GM06990 (cell line): ENCODE measurements around the gene PLEKHJ1.

Experiments
- DNase-seq: peaks from one replicate; pipeline ENCODE4 v3.0.0-alpha.2; 2011; ENCODE audit not compliant: insufficient read length; ENCODE audit errors: extremely low read depth
- H3K27me3 ChIP-seq: replicated peaks from 2 replicates; pipeline ENCODE4 v1.6.0; 2011; ENCODE audit warnings: low read length; ENCODE audit not compliant: control insufficient read depth, insufficient read depth
- H3K36me3 ChIP-seq: 2 replicates; pipeline ENCODE4 v1.5.1; 2011; ENCODE audit warnings: low read length; ENCODE audit not compliant: control insufficient read depth, insufficient read depth
- H3K4me3 ChIP-seq: replicated peaks from 2 replicates; pipeline ENCODE4 v1.5.1; 2011; ENCODE audit warnings: low read depth, mild to moderate bottlenecking, control low read depth, low read length
- CTCF ChIP-seq: IDR thresholded peaks from 2 replicates; pipeline ENCODE4 v1.5.1; 2011; ENCODE audit warnings: low read length, control low read depth, mild to moderate bottlenecking, inconsistent platforms; ENCODE audit not compliant: insufficient read depth, poor library complexity, severe bottlenecking

The PLEKHJ1 gene

GRCh38 chr19:2274931-2275535 is 38.9 kb upstream of the PLEKHJ1 start:
- Histone ChIP-seq H3K36me3 (peaks cover 11% of the 10 kb centered on the region), H3K4me3 (no peak overlapping the region), H3K27me3 (no peaks in the 10 kb centered on the region)
- DNase-seq: no peak
- peak; percentile 49 for TF ChIP-seq CTCF

- TF ChIP-seq CTCF: no peak
- no peak overlapping the region for H3K4me3 ChIP-seq
- no peak for DNase-seq
- H3K27me3 ChIP-seq: no peaks in the 10 kb centered on the region
- peaks cover 11% of the 10 kb centered on the region for H3K36me3 ChIP-seq
Measured at GRCh38 chr19:2274185-2274711, 38.1 kb upstream of the PLEKHJ1 start.

GRCh38 chr19:2273356-2274184 is 37.4 kb upstream of the PLEKHJ1 start:
- peak; percentile 92 for TF ChIP-seq CTCF
- DNase-seq: peak; percentile 90
- peaks cover 11% of the 10 kb centered on the region for H3K36me3 ChIP-seq
- peak overlapping the region; percentile 97 for H3K4me3 ChIP-seq
- H3K27me3 ChIP-seq: no peaks in the 10 kb centered on the region

- H3K4me3 ChIP-seq: peak overlapping the region; percentile 97
- H3K36me3 ChIP-seq: peaks cover 10% of the 10 kb centered on the region
- no peak for TF ChIP-seq CTCF
- no peaks in the 10 kb centered on the region for H3K27me3 ChIP-seq
- DNase-seq: no peak
Measured at GRCh38 chr19:2271234-2272103, 35.3 kb upstream of the PLEKHJ1 start.

GRCh38 chr19:2270423-2271233 is 34.5 kb upstream of the PLEKHJ1 start:
- peak overlapping the region; percentile 97 for H3K4me3 ChIP-seq
- no peaks in the 10 kb centered on the region for H3K27me3 ChIP-seq
- DNase-seq: peak; percentile 80
- TF ChIP-seq CTCF: no peak
- peaks cover 7% of the 10 kb centered on the region for H3K36me3 ChIP-seq
